RWPE2 (cell line): ENCODE measurements around the gene UBE2D3.
"Not testable (repeated sequence)": the region's sequence is repeated elsewhere in the genome, so short reads cannot be mapped to it uniquely, and the experiment has no call there.

Experiments
- ATAC-seq: fragments of 200-7000 bp; cut with Tn5 transposase; 3 replicates; pipeline ENCODE4 v1.9.1; 2021; ENCODE audit warnings: low read depth
- DNase-seq: peaks from one replicate; pipeline ENCODE4 v3.0.0-alpha.2; 2020; ENCODE audit warnings: low spot score
- H3K27ac ChIP-seq: fragments of 450-650 bp; 2 replicates; pipeline ENCODE4 v1.5.1; 2017; ENCODE audit warnings: mild to moderate bottlenecking; ENCODE audit not compliant: poor library complexity, severe bottlenecking
- H3K27me3 ChIP-seq: fragments of 250-450 bp; sonication (Bioruptor Pico); 2 replicates; pipeline ENCODE4 v1.5.1; 2021; ENCODE audit warnings: mild to moderate bottlenecking, moderate library complexity; ENCODE audit not compliant: insufficient read depth, poor library complexity, severe bottlenecking
- H3K36me3 ChIP-seq: fragments of 250-450 bp; sonication (Bioruptor Pico); 2 replicates; pipeline ENCODE4 v1.5.1; 2020; ENCODE audit warnings: low read depth, mild to moderate bottlenecking, moderate library complexity
- H3K4me1 ChIP-seq: fragments of 250-450 bp; sonication (Bioruptor Pico); 2 replicates; pipeline ENCODE4 v1.5.1; 2021; ENCODE audit warnings: mild to moderate bottlenecking, moderate library complexity; ENCODE audit not compliant: insufficient read depth, poor library complexity, severe bottlenecking
- H3K4me3 ChIP-seq: fragments of 250-450 bp; sonication (Bioruptor Pico); 2 replicates; pipeline ENCODE4 v1.5.1; 2021; ENCODE audit warnings: mild to moderate bottlenecking, moderate library complexity; ENCODE audit not compliant: severe bottlenecking
- H3K9me3 ChIP-seq: fragments of 250-450 bp; sonication (Bioruptor Pico); 2 replicates; pipeline ENCODE4 v1.5.1; 2021; ENCODE audit warnings: mild to moderate bottlenecking, moderate library complexity; ENCODE audit not compliant: severe bottlenecking
- CTCF ChIP-seq: fragments of 450-650 bp; IDR thresholded peaks from one replicate; pipeline ENCODE4 v1.5.1; 2017; ENCODE audit warnings: mild to moderate bottlenecking, moderate library complexity; ENCODE audit not compliant: poor library complexity, severe bottlenecking

Gene UBE2D3

GRCh38 chr4:102823464-102823863 is 3.9 kb downstream of the UBE2D3 start:
- peaks cover 71% of the 10 kb centered on the region for H3K36me3 ChIP-seq
- DNase-seq = no peak
- no peak for ATAC-seq
- H3K9me3 ChIP-seq = no peaks in the 10 kb centered on the region
- H3K27me3 ChIP-seq = no peaks in the 10 kb centered on the region
- no peak overlapping the region for H3K27ac ChIP-seq
- no peak overlapping the region for H3K4me3 ChIP-seq
- H3K4me1 ChIP-seq = peaks cover 59% of the 10 kb centered on the region
- TF ChIP-seq CTCF = no peak

GRCh38 chr4:102819588-102820365 is 7.6 kb downstream of the UBE2D3 start:
- H3K36me3 ChIP-seq = peaks cover 75% of the 10 kb centered on the region

GRCh38 chr4:102819100-102819499 is 8.3 kb downstream of the UBE2D3 start:
- not testable (repeated sequence) for DNase-seq, ATAC-seq, H3K9me3 ChIP-seq, H3K4me3 ChIP-seq, H3K27me3 ChIP-seq
- H3K36me3 ChIP-seq = peaks cover 71% of the 10 kb centered on the region
- peaks cover 84% of the 10 kb centered on the region for H3K4me1 ChIP-seq
- peak overlapping the region; percentile 63 for H3K27ac ChIP-seq

More at GRCh38 chr4:102819588-102820365, 7.6 kb downstream of the UBE2D3 start:
- DNase-seq = no peak
- Histone ChIP-seq H3K4me3 (no peak overlapping the region), H3K4me1 (peaks cover 90% of the 10 kb centered on the region), H3K27me3 (no peaks in the 10 kb centered on the region), H3K9me3 (no peaks in the 10 kb centered on the region), H3K27ac (peak overlapping the region; percentile 63)
- ATAC-seq = no peak
- no peak for TF ChIP-seq CTCF

DNA sequence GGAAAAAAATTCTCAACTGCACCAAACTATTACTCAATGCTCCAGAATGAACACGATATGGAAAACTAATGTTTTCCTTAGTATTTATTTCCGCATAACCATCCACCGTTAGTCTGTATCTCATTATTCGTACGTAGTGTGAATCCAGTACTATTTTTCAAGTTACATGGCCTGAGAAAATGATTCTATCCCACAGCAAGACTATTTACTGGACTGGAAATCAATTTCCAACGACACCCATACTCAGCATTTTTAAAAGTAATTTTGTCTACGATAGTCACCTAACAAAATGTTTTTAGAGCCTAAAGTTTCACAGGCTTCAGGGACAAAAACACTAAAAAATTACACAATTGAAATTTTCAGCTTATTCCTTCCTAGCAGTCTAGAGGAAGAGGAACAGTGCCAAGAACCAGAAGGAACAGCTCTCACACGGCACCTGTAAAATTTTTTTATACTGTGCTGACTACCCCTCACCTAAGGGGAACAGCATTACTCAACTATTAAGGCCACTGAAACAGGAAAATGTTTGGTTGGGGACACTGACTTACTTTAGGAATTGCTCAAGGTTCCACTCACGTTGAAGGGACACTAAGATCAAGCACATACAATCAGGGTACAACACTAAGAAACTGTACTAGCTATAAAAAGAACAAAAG is 9.6 kb downstream of the UBE2D3 start:
- Histone ChIP-seq H3K36me3 (peaks cover 69% of the 10 kb centered on the region), H3K9me3 (no peaks in the 10 kb centered on the region), H3K4me3 (no peak overlapping the region), H3K4me1 (peaks cover 71% of the 10 kb centered on the region), H3K27ac (peak overlapping the region; percentile 63), H3K27me3 (no peaks in the 10 kb centered on the region)
- no peak for DNase-seq
- ATAC-seq = peak; percentile 6; the same call in 1 of the 3 replicates
- TF ChIP-seq CTCF = no peak

DNA sequence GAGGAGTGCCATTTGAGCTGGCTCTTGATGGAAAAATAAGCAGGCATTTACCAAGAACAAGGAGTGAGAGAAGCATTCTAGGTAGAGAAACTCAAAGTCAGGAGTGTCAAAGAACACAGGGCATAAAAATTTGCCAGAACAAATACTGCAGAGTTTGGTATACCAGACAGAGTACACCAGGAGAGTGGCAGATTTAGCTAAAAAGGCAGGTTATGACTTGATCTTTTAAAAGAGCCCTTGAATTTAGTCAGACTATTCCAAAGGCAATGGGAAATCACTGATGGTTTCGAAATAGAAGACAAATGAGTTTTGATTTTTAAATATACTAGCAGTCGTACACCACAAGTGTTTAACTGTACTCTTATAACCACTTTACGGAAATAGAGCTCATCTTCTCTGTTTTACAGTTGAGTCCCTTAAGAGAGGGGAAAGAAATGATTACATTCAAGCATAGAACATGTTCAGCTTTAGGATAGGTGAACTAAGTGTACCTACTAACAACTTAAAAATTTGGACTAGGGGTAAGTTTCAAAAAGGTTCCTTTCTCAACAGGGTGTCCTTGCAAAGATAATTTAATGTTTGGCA is 10.2 kb downstream of the UBE2D3 start:
- Histone ChIP-seq H3K4me1 (peaks cover 67% of the 10 kb centered on the region), H3K4me3 (no peak overlapping the region), H3K36me3 (peaks cover 72% of the 10 kb centered on the region), H3K27ac (peak overlapping the region; percentile 63), H3K9me3 (no peaks in the 10 kb centered on the region), H3K27me3 (no peaks in the 10 kb centered on the region)
- TF ChIP-seq CTCF = no peak
- ATAC-seq (peak; percentile 59), DNase-seq (no peak)
